GM12878 (cell line): ENCODE results near the gene FAM221A. TPM values are rescaled to one million over a fixed set of nuclear protein-coding genes. Genes with fewer than 3 reads are reported as not detected.

Experiments used
- ATAC-seq: fragments of 200-7000 bp; cut with Tn5 transposase; 3 replicates; pipeline ENCODE4 v1.9.1; 2020; ENCODE audit warnings: mild to moderate bottlenecking, moderate library complexity
- BruUV-seq: library from RNA; stranded (reverse); fragments of 400-500 nt; replicated peaks from 2 replicates; lab custom pipeline; 2021; lab: Mats Ljungman, UMichigan
- CTCF ChIA-PET: fragments of 300-600 bp; sonication (Branson Sonifier 250); formaldehyde crosslinking; extraction: SDS; loops from one replicate; lab custom pipeline; 2021; ENCODE audit warnings: inconsistent platforms; lab: Yijun Ruan, JAX
- POLR2A ChIA-PET: fragments of 350-600 bp; formaldehyde crosslinking; extraction: SDS; loops from one replicate; lab custom pipeline; 2021; ENCODE audit warnings: inconsistent platforms; lab: Charles Lee
- RAD21 ChIA-PET: fragments of 300-600 bp; sonication (Branson Sonifier 250); formaldehyde crosslinking; loops from one replicate; lab custom pipeline; 2023; ENCODE audit warnings: antibody characterized with exemption; ENCODE audit not compliant: unreplicated experiment; lab: Charles Lee
- SMC1A ChIA-PET: fragments of 300-600 bp; sonication (Branson Sonifier 250); formaldehyde crosslinking; loops from one replicate; lab custom pipeline; 2023; ENCODE audit not compliant: unreplicated experiment, uncharacterized antibody; lab: Charles Lee
- DNase-seq: peaks from one replicate; pipeline ENCODE4 v3.0.0-alpha.2; 2011; ENCODE audit warnings: low read depth, low spot score
- FAIRE-seq: peaks from 3 replicates; lab custom pipeline; 2011; peaks lifted over from hg19 to GRCh38; lab: Jason Lieb, UNC
- H2AFZ ChIP-seq: 2 replicates; pipeline ENCODE4 v1.6.0; 2011; ENCODE audit warnings: low read depth, low read length, control low read depth; ENCODE audit not compliant: control insufficient read depth
- H3K27ac ChIP-seq: 2 replicates; pipeline ENCODE4 v1.5.1; 2011; ENCODE audit warnings: control low read depth; ENCODE audit not compliant: control insufficient read depth, insufficient read depth
- H3K27me3 ChIP-seq, 2 experiments: replicated peaks in 1 of 2; 2 replicates each; pipeline versions ENCODE4 v1.6.0 to v1.6.1; 2011; ENCODE audit warnings: low read length in 1 of 2; ENCODE audit not compliant: control insufficient read depth in 2 of 2, insufficient read depth in 2 of 2
- H3K36me3 ChIP-seq, 2 experiments: 2 replicates each; pipeline ENCODE4 v1.5.1; 2011; ENCODE audit warnings: low read length in 1 of 2; ENCODE audit not compliant: control insufficient read depth in 2 of 2, insufficient read depth in 2 of 2
- H3K4me1 ChIP-seq: 2 replicates; pipeline ENCODE4 v1.6.1; 2011; ENCODE audit warnings: mild to moderate bottlenecking, low read length, moderate library complexity, mixed read lengths; ENCODE audit not compliant: control insufficient read depth, insufficient read depth
- H3K4me2 ChIP-seq: 2 replicates; pipeline ENCODE4 v1.6.0; 2011; ENCODE audit warnings: control low read depth; ENCODE audit not compliant: control insufficient read depth, insufficient read depth
- H3K4me3 ChIP-seq: fragments of 200-600 bp; sonication (generic); 2 replicates; pipeline ENCODE4 v1.5.1; 2016
- H3K79me2 ChIP-seq: 2 replicates; pipeline ENCODE4 v1.6.0; 2011; ENCODE audit warnings: low read length; ENCODE audit not compliant: control insufficient read depth, insufficient read depth
- H3K9ac ChIP-seq: 2 replicates; pipeline ENCODE4 v1.8.0; 2011; ENCODE audit warnings: low read length, control low read depth, mixed read lengths; ENCODE audit not compliant: control insufficient read depth, insufficient read depth
- H3K9me3 ChIP-seq: replicated peaks from 3 replicates; pipeline ENCODE4 v1.5.1; 2011; ENCODE audit warnings: mild to moderate bottlenecking, low read length; ENCODE audit not compliant: control insufficient read depth, insufficient read depth
- H4K20me1 ChIP-seq: 2 replicates; pipeline ENCODE4 v1.6.0; 2011; ENCODE audit not compliant: control insufficient read depth, insufficient read depth
- BCL11A ChIP-seq: IDR thresholded peaks from 2 replicates; pipeline ENCODE4 v1.6.1; 2011; ENCODE audit warnings: low read depth, low read length
- BHLHE40 ChIP-seq, 2 experiments: fragments of 450-650 bp in 1 of 2; IDR thresholded peaks; 2 replicates each; pipeline ENCODE4 v1.6.1; 2011 to 2017; ENCODE audit warnings: low read depth in 2 of 2, borderline replicate concordance in 1 of 2, improper control_type of control experiment in 1 of 2, low read length in 1 of 2, mild to moderate bottlenecking in 1 of 2
- LARP7 ChIP-seq: fragments of 450-650 bp; IDR thresholded peaks from 2 replicates; pipeline ENCODE4 v1.6.1; 2017; ENCODE audit warnings: mild to moderate bottlenecking
- MEF2A ChIP-seq: IDR thresholded peaks from 2 replicates; pipeline ENCODE4 v1.6.1; 2011; ENCODE audit warnings: low read depth, mild to moderate bottlenecking, low read length, moderate library complexity; ENCODE audit not compliant: insufficient read depth
- MYC ChIP-seq: IDR thresholded peaks from 2 replicates; pipeline ENCODE4 v1.6.1; 2011; ENCODE audit warnings: mild to moderate bottlenecking, low read length, moderate library complexity, inconsistent platforms; ENCODE audit not compliant: insufficient read depth, insufficient replicate concordance, insufficient read length, severe bottlenecking
- POLR2A ChIP-seq: IDR thresholded peaks from 2 replicates; pipeline ENCODE4 v1.6.1; 2011; ENCODE audit warnings: low read depth, mild to moderate bottlenecking, low read length
- RBBP5 ChIP-seq: fragments of 200-600 bp; sonication (generic); conservative IDR thresholded peaks from 2 replicates; pipeline ENCODE4 v1.6.1; 2016
- SKIL ChIP-seq: fragments of 450-650 bp; IDR thresholded peaks from 2 replicates; pipeline ENCODE4 v1.6.1; 2017; ENCODE audit warnings: mild to moderate bottlenecking, low read depth, inconsistent platforms; ENCODE audit not compliant: poor library complexity, severe bottlenecking
- SPI1 ChIP-seq: IDR thresholded peaks from 2 replicates; pipeline ENCODE4 v1.6.1; 2011; ENCODE audit warnings: low read depth, mild to moderate bottlenecking, low read length, moderate library complexity, borderline replicate concordance; ENCODE audit not compliant: insufficient read depth
- TCF3 ChIP-seq: IDR thresholded peaks from 2 replicates; pipeline ENCODE4 v1.6.1; 2012; ENCODE audit warnings: low read depth, mild to moderate bottlenecking, low read length, borderline replicate concordance; ENCODE audit not compliant: insufficient read depth
- YBX1 ChIP-seq: fragments of 450-650 bp; IDR thresholded peaks from 2 replicates; pipeline ENCODE4 v1.6.1; 2016; ENCODE audit warnings: antibody characterized with exemption
- WGBS: methylation state at CpG from one replicate; pipeline ENCODE4 v1.1.6; 2016; ENCODE audit warnings: low lambda C conversion rate; ENCODE audit not compliant: insufficient replicate concordance, insufficient coverage; ENCODE audit errors: missing lambda C conversion rate; 5-methylcytosine and 5-hydroxymethylcytosine counted together
- in situ Hi-C: fragments of 300-500 bp; cut with MboI; formaldehyde crosslinking; loops from 9 replicates; pipeline ENCODE4 v1.14.3; 2018; ENCODE audit warnings: mixed read lengths
- intact Hi-C: fragments of 100-400 bp; cut with micrococcal nuclease; formaldehyde crosslinking; loops from one replicate; pipeline ENCODE4 v1.14.2; 2022; ENCODE audit not compliant: unreplicated experiment
- polyA plus RNA-seq, 11 experiments: library from polyadenylated mRNA; depleted of rRNA in 4 of 11; unstranded in 6 of 11; stranded (reverse) in 5 of 11; fragments of >200 nt; fragmentation: Nextera tagmentation in 4 of 11; fragmentation: Illumina TruSeq in 1 of 11; extraction: Ambion mirVana in 4 of 11; extraction: Trizol in 1 of 11; gene quantifications; 1 replicate in 1 of 11; 2 replicates in 10 of 11; pipeline versions ENCODE4 v1.2.1 to v1.2.3, GENCODE V29; 2011 to 2016; ENCODE audit warnings: inconsistent platforms in 2 of 11, missing spikeins in 2 of 11, low read depth in 1 of 11
- total RNA-seq, 4 experiments: library from RNA; depleted of rRNA in 3 of 4; stranded (reverse); fragments of >200 nt in 3 of 4; fragmentation: Illumina TruSeq in 1 of 4; extraction: Trizol in 1 of 4; gene quantifications; 2 replicates each; pipeline versions ENCODE4 v1.2.1 to v1.2.3, GENCODE V29; 2013 to 2021

FAM221A gene
- total and polyA plus RNA-seq, 10 of the 15 experiments (the other 5 are each of a cell fraction or from before 2014, with no cell fraction given), result 6.3 to 16.7 (median 9.7) TPM

- intact Hi-C loops (no loop called here), in situ Hi-C loops (no loop called here)
- BruUV-seq, result no TSS peak
- Histone ChIP-seq H3K27ac (no peak overlapping the region), H3K36me3 (no peaks in the 10 kb centered on the region; a peak in 1 of 4 replicates), H3K4me3 (no peak overlapping the region), H3K4me2 (no peak overlapping the region), H2AFZ (no peak overlapping the region), H3K9ac (no peak overlapping the region), H4K20me1 (no peaks in the 10 kb centered on the region), H3K9me3 (no peaks in the 10 kb centered on the region), H3K4me1 (no peaks in the 10 kb centered on the region), H3K79me2 (no peaks in the 10 kb centered on the region), H3K27me3 (no peaks in the 10 kb centered on the region)
- ChIA-PET SMC1A (interaction anchor here (0.6 to 0.9 kb wide), 2 partner anchors 23 to 74 kb away, joined by 3 read pairs; no protein-coding TSS in a partner anchor), POLR2A (no interaction called here), CTCF (no interaction called here), RAD21 (no interaction called here)
- ATAC-seq (no peak), FAIRE-seq (no peak), DNase-seq (no peak)
- WGBS, result 44% methylated on average over 1 of the region's 1 CpG
- no peak for TF ChIP-seq BHLHE40 (IDR thresholded peaks at IDR 0.05; ENCODE audit: borderline replicate concordance in 1 of 2, low read depth in 2 of 2, low read length in 1 of 2)
- TF ChIP-seq MEF2A, result no peak
- TF ChIP-seq RBBP5, result no peak
- TF ChIP-seq TCF3, result no peak
- no peak for TF ChIP-seq LARP7
- TF ChIP-seq POLR2A, result no peak
- TF ChIP-seq MYC, result no peak
- no peak for TF ChIP-seq BCL11A
- TF ChIP-seq SPI1, result no peak
- no peak for TF ChIP-seq SKIL
- no peak for TF ChIP-seq YBX1
Observed at GRCh38 chr7:23645822-23646221, 34.2 kb upstream of the FAM221A start.
